GM12875 (cell line): ENCODE data around the gene NBPF19.
"Not testable (repeated sequence)": the region's sequence is repeated elsewhere in the genome, so short reads cannot be mapped to it uniquely, and the experiment has no call there.

ENCODE experiments used
- H3K4me3 ChIP-seq: one replicate; pipeline ENCODE4 v1.5.1; 2011; ENCODE audit warnings: low read depth, low read length, control low read depth

NBPF19 gene

GRCh38 chr1:149474745-149475144 lies at the start of gene NBPF19:
TSS of gene NBPF19 (plus strand) at chr1:149475045. CDS start at chr1:149475933, 888 bp downstream.
- not testable (repeated sequence) for H3K4me3 ChIP-seq

- not testable (repeated sequence) for H3K4me3 ChIP-seq
These were observed 46.5 kb upstream of the NBPF19 start for GRCh38 chr1:149428317-149428716.

GRCh38 chr1:149445451-149445850 lies 29.4 kb upstream of the NBPF19 start:
- not testable (repeated sequence) for H3K4me3 ChIP-seq

GRCh38 chr1:149452196-149452595 lies 22.6 kb upstream of the NBPF19 start:
- not testable (repeated sequence) for H3K4me3 ChIP-seq

- H3K4me3 ChIP-seq, result not testable (repeated sequence)
These were observed 22.2 kb upstream of the NBPF19 start for GRCh38 chr1:149452652-149453051.

- not testable (repeated sequence) for H3K4me3 ChIP-seq
These were observed 83.5 kb downstream of the NBPF19 start for GRCh38 chr1:149558350-149558825.

GRCh38 chr1:149561806-149562205 lies 87.0 kb downstream of the NBPF19 start:
- not testable (repeated sequence) for H3K4me3 ChIP-seq

GRCh38 chr1:149565485-149565884 lies 90.6 kb downstream of the NBPF19 start:
- H3K4me3 ChIP-seq, result not testable (repeated sequence)

- not testable (repeated sequence) for H3K4me3 ChIP-seq
These were observed 97.9 kb downstream of the NBPF19 start for GRCh38 chr1:149572763-149573162.

GRCh38 chr1:149585592-149585991 lies 110.7 kb downstream of the NBPF19 start:
- H3K4me3 ChIP-seq, result not testable (repeated sequence)
